ENCODE measurements around the gene ACTN1.

ACTN1 gene

GRCh38 chr14:68877993-68878575 lies 101.0 kb downstream of the ACTN1 start:
- Histone ChIP-seq H2AK5ac (ENCODE audit: low read length) (no peak overlapping the region), H4K91ac (ENCODE audit: low read depth, low read length) (no peak overlapping the region), H3K4me3 (ENCODE audit: low read depth, low read length) (no peak overlapping the region), H3K9ac (ENCODE audit: low read length) (no peak overlapping the region), H3K79me2 (ENCODE audit: control insufficient read depth, insufficient read depth, low read length, poor library complexity) (no peaks in the 10 kb centered on the region), H3K4me2 (ENCODE audit: low read length) (no peak overlapping the region), H3K79me1 (ENCODE audit: low read length) (no peaks in the 10 kb centered on the region), H3K4me1 (ENCODE audit: control insufficient read depth in 1 of 2, insufficient read depth in 2 of 2, low read length in 2 of 2) (no peaks in the 10 kb centered on the region), H2BK5ac (ENCODE audit: low read depth, low read length, poor library complexity) (no peak overlapping the region), H3K9me3 (ENCODE audit: insufficient read depth, low read depth, low read length) (no peaks in the 10 kb centered on the region), H3K36me3 (ENCODE audit: control insufficient read depth in 1 of 2, insufficient read depth in 2 of 2, low read length in 2 of 2) (peaks cover 84 to 92% of the 10 kb centered on the region in 2 experiments), H3K18ac (ENCODE audit: low read length) (no peak overlapping the region), H2BK12ac (ENCODE audit: low read length) (no peak overlapping the region), H3K27me3 (ENCODE audit: insufficient read depth, low read length) (no peaks in the 10 kb centered on the region), H3K4ac (ENCODE audit: low read depth, low read length) (no peak overlapping the region), H3K27ac (ENCODE audit: low read depth, low read length) (no peak overlapping the region), H2AFZ (ENCODE audit: insufficient read depth, low read length, poor library complexity) (no peak overlapping the region), H3K14ac (ENCODE audit: low read length) (no peak overlapping the region), H2BK120ac (ENCODE audit: insufficient read depth, low read length, poor library complexity) (no peak overlapping the region), H3K23ac (ENCODE audit: low read length) (no peak overlapping the region), H4K12ac (ENCODE audit: low read depth, low read length) (no peak overlapping the region), H4K8ac (ENCODE audit: low read depth, low read length) (no peak overlapping the region)
- DNase-seq: no peak
- no CpG with 5 or more reads among the region's 18 CpGs for WGBS (ENCODE audit: extremely low coverage, insufficient coverage, insufficient read length)

DNA sequence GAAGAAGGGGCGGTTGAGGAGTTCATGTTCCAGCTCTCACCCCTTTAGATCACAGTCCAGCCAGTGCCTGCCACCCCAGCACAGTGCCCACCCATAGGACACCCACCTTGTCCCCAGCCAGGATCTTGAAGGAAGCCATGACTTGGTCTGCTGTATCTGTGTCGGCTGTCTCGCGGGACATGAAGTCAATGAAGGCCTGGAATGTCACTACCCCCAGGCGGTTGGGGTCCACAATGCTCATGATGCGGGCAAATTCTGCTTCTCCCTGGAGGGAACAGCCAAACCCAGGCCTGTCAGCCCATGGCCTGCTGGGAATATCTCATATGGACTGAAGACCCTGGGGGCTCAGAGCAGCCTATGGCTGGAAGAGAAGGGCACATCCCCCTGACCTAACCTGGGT lies 102.1 kb downstream of the ACTN1 start:
- Histone ChIP-seq H3K14ac (ENCODE audit: low read length) (no peak overlapping the region), H3K79me1 (ENCODE audit: low read length) (no peaks in the 10 kb centered on the region), H2BK5ac (ENCODE audit: low read depth, low read length, poor library complexity) (no peak overlapping the region), H3K79me2 (ENCODE audit: control insufficient read depth, insufficient read depth, low read length, poor library complexity) (no peaks in the 10 kb centered on the region), H3K4ac (ENCODE audit: low read depth, low read length) (no peak overlapping the region), H3K27me3 (ENCODE audit: insufficient read depth, low read length) (no peaks in the 10 kb centered on the region), H3K4me2 (ENCODE audit: low read length) (no peak overlapping the region), H2AFZ (ENCODE audit: insufficient read depth, low read length, poor library complexity) (no peak overlapping the region), H4K12ac (ENCODE audit: low read depth, low read length) (no peak overlapping the region), H3K9me3 (ENCODE audit: insufficient read depth, low read depth, low read length) (no peaks in the 10 kb centered on the region), H3K36me3 (ENCODE audit: control insufficient read depth in 1 of 2, insufficient read depth in 2 of 2, low read length in 2 of 2) (peaks cover 83 to 92% of the 10 kb centered on the region in 2 experiments), H3K9ac (ENCODE audit: low read length) (no peak overlapping the region), H2BK120ac (ENCODE audit: insufficient read depth, low read length, poor library complexity) (no peak overlapping the region), H3K23ac (ENCODE audit: low read length) (no peak overlapping the region), H3K4me1 (ENCODE audit: control insufficient read depth in 1 of 2, insufficient read depth in 2 of 2, low read length in 2 of 2) (no peaks in the 10 kb centered on the region), H3K27ac (ENCODE audit: low read depth, low read length) (no peak overlapping the region), H3K18ac (ENCODE audit: low read length) (no peak overlapping the region), H4K91ac (ENCODE audit: low read depth, low read length) (no peak overlapping the region), H4K8ac (ENCODE audit: low read depth, low read length) (no peak overlapping the region), H2AK5ac (ENCODE audit: low read length) (no peak overlapping the region), H2BK12ac (ENCODE audit: low read length) (no peak overlapping the region), H3K4me3 (ENCODE audit: low read depth, low read length) (no peak overlapping the region)
- DNase-seq: no peak
- WGBS (ENCODE audit: extremely low coverage, insufficient coverage, insufficient read length): no CpG with 5 or more reads among the region's 6 CpGs

GRCh38 chr14:68874746-68875155 lies 104.4 kb downstream of the ACTN1 start:
- Histone ChIP-seq H3K27ac (ENCODE audit: low read depth, low read length) (no peak overlapping the region), H3K9ac (ENCODE audit: low read length) (no peak overlapping the region), H2BK120ac (ENCODE audit: insufficient read depth, low read length, poor library complexity) (no peak overlapping the region), H3K23ac (ENCODE audit: low read length) (no peak overlapping the region), H2AFZ (ENCODE audit: insufficient read depth, low read length, poor library complexity) (no peak overlapping the region), H4K8ac (ENCODE audit: low read depth, low read length) (no peak overlapping the region), H4K91ac (ENCODE audit: low read depth, low read length) (no peak overlapping the region), H3K79me2 (ENCODE audit: control insufficient read depth, insufficient read depth, low read length, poor library complexity) (no peaks in the 10 kb centered on the region), H2AK5ac (ENCODE audit: low read length) (no peak overlapping the region), H3K9me3 (ENCODE audit: insufficient read depth, low read depth, low read length) (no peaks in the 10 kb centered on the region), H3K27me3 (ENCODE audit: insufficient read depth, low read length) (no peaks in the 10 kb centered on the region), H3K4me1 (ENCODE audit: control insufficient read depth in 1 of 2, insufficient read depth in 2 of 2, low read length in 2 of 2) (no peaks in the 10 kb centered on the region), H4K12ac (ENCODE audit: low read depth, low read length) (no peak overlapping the region), H3K36me3 (ENCODE audit: control insufficient read depth in 1 of 2, insufficient read depth in 2 of 2, low read length in 2 of 2) (peaks cover 75 to 85% of the 10 kb centered on the region in 2 experiments), H3K14ac (ENCODE audit: low read length) (no peak overlapping the region), H2BK5ac (ENCODE audit: low read depth, low read length, poor library complexity) (no peak overlapping the region), H3K79me1 (ENCODE audit: low read length) (no peaks in the 10 kb centered on the region), H3K4ac (ENCODE audit: low read depth, low read length) (no peak overlapping the region), H2BK12ac (ENCODE audit: low read length) (no peak overlapping the region), H3K4me3 (ENCODE audit: low read depth, low read length) (no peak overlapping the region), H3K4me2 (ENCODE audit: low read length) (no peak overlapping the region), H3K18ac (ENCODE audit: low read length) (no peak overlapping the region)
- no CpG with 5 or more reads among the region's 37 CpGs for WGBS (ENCODE audit: extremely low coverage, insufficient coverage, insufficient read length)
- DNase-seq: no peak

GRCh38 chr14:68873376-68873775 lies 105.7 kb downstream of the ACTN1 start:
- no peak overlapping the region for H3K27ac ChIP-seq (ENCODE audit: low read depth, low read length)
- H4K8ac ChIP-seq (ENCODE audit: low read depth, low read length): no peak overlapping the region
- no peaks in the 10 kb centered on the region for H3K27me3 ChIP-seq (ENCODE audit: insufficient read depth, low read length)
- no peak overlapping the region for H3K9ac ChIP-seq (ENCODE audit: low read length)
- peak; percentile 47 to 84 for DNase-seq
- H3K4me1 ChIP-seq (ENCODE audit: control insufficient read depth in 1 of 2, insufficient read depth in 2 of 2, low read length in 2 of 2): no peaks in the 10 kb centered on the region
- no CpG with 5 or more reads among the region's 5 CpGs for WGBS (ENCODE audit: extremely low coverage, insufficient coverage, insufficient read length)
- H3K9me3 ChIP-seq (ENCODE audit: insufficient read depth, low read depth, low read length): no peaks in the 10 kb centered on the region
- no peak overlapping the region for H3K4me2 ChIP-seq (ENCODE audit: low read length)
- no peaks in the 10 kb centered on the region for H3K79me1 ChIP-seq (ENCODE audit: low read length)
- no peak overlapping the region for H3K4me3 ChIP-seq (ENCODE audit: low read depth, low read length)
- H2BK5ac ChIP-seq (ENCODE audit: low read depth, low read length, poor library complexity): no peak overlapping the region
- no peak overlapping the region for H2BK120ac ChIP-seq (ENCODE audit: insufficient read depth, low read length, poor library complexity)
- no peaks in the 10 kb centered on the region for H3K79me2 ChIP-seq (ENCODE audit: control insufficient read depth, insufficient read depth, low read length, poor library complexity)
- H4K12ac ChIP-seq (ENCODE audit: low read depth, low read length): no peak overlapping the region
- peaks cover 62 to 72% of the 10 kb centered on the region in 2 experiments for H3K36me3 ChIP-seq (ENCODE audit: control insufficient read depth in 1 of 2, insufficient read depth in 2 of 2, low read length in 2 of 2)
- H3K18ac ChIP-seq (ENCODE audit: low read length): no peak overlapping the region
- no peak overlapping the region for H3K23ac ChIP-seq (ENCODE audit: low read length)
- H3K4ac ChIP-seq (ENCODE audit: low read depth, low read length): no peak overlapping the region
- H4K91ac ChIP-seq (ENCODE audit: low read depth, low read length): no peak overlapping the region
- H2AK5ac ChIP-seq (ENCODE audit: low read length): no peak overlapping the region
- H2BK12ac ChIP-seq (ENCODE audit: low read length): no peak overlapping the region
- no peak overlapping the region for H2AFZ ChIP-seq (ENCODE audit: insufficient read depth, low read length, poor library complexity)
- no peak overlapping the region for H3K14ac ChIP-seq (ENCODE audit: low read length)
